Right ventricle myocardium superior (tissue), 1 donor: ENCODE measurements around the gene KIF2C. TPM values are rescaled to one million over a fixed set of nuclear protein-coding genes. Genes with fewer than 3 reads are reported as not detected.
A peak's percentile ranks its signal among the peaks of the same experiment; 100 is the strongest.
"Not testable (repeated sequence)": the region's sequence is repeated elsewhere in the genome, so short reads cannot be mapped to it uniquely, and the experiment has no call there.

Experiments
- ATAC-seq: fragments of 200-7000 bp; cut with Tn5 transposase; one replicate; pipeline ENCODE4 v1.9.1; 2020; ENCODE audit warnings: mild to moderate bottlenecking; ENCODE audit not compliant: poor library complexity
- DNase-seq: peaks from one replicate; pipeline ENCODE4 v3.0.0-alpha.2; 2020
- intact Hi-C: fragments of 100-400 bp; cut with DNase I; formaldehyde crosslinking; loops from one replicate; pipeline ENCODE4 v1.11.2; 2022
- total RNA-seq: library from RNA; stranded (reverse); fragmentation: NEBNext Ultra II Directional; extraction: Animal tissue kit (Norgen Biotek cat#: 25700); gene quantifications from one replicate; pipeline ENCODE4 v1.2.1, GENCODE V29; 2021
- donor health status: DM: no; HTN: yes; CAD: no; lungs with severe emphysema.

The KIF2C gene
- total RNA-seq, 1 donor from 2014 or later = 1.00 TPM

GRCh38 chr1:44786841-44787426, 47.3 kb downstream of the KIF2C start:
- intact Hi-C loops = loop anchor here (5.0 to 10.0 kb wide), 2 partner anchors 48 to 225 kb away; partner anchors contain the start of genes HECTD3 and UROD
- DNase-seq = no peak
- ATAC-seq = no peak

DNA sequence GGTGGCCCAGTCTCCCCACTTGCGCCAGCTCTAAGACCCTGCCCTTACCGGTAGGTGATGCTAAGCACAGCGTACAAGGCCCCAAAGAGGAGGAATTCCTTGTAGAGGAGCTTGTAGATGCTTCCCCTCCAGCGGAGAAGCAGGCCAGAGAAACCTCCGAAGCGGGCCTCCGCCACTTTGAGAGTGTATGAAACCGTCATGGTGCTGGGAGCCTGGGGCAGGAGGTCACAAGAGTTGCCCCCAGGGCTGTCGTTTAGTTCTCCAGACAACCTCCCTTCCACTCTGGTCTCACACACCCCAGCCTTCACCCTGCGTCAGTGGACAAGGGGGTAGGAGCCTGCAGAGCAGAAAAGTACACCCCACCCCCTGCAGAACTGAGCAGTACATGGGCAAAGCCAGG, 47.9 kb downstream of the KIF2C start:
- intact Hi-C loops = loop anchor here (5.0 to 10.0 kb wide), 2 partner anchors 47 to 225 kb away; partner anchors contain the start of genes HECTD3 and UROD
- DNase-seq = no peak
- ATAC-seq = no peak

- no peak for ATAC-seq
- intact Hi-C loops = loop anchor here (5.0 to 10.0 kb wide), 2 partner anchors 47 to 224 kb away; partner anchors contain the start of genes HECTD3 and UROD
- no peak for DNase-seq
Measured at GRCh38 chr1:44788120-44788860, 48.7 kb downstream of the KIF2C start, which contains the start of gene BEST4. BEST4 (minus strand) TSS chr1:44788170; CDS start chr1:44787705, 465 bp downstream.

- DNase-seq (no peak), ATAC-seq (no peak)
- intact Hi-C loops = no loop called here
Measured at GRCh38 chr1:44790968-44791801, 51.5 kb downstream of the KIF2C start.

DNA sequence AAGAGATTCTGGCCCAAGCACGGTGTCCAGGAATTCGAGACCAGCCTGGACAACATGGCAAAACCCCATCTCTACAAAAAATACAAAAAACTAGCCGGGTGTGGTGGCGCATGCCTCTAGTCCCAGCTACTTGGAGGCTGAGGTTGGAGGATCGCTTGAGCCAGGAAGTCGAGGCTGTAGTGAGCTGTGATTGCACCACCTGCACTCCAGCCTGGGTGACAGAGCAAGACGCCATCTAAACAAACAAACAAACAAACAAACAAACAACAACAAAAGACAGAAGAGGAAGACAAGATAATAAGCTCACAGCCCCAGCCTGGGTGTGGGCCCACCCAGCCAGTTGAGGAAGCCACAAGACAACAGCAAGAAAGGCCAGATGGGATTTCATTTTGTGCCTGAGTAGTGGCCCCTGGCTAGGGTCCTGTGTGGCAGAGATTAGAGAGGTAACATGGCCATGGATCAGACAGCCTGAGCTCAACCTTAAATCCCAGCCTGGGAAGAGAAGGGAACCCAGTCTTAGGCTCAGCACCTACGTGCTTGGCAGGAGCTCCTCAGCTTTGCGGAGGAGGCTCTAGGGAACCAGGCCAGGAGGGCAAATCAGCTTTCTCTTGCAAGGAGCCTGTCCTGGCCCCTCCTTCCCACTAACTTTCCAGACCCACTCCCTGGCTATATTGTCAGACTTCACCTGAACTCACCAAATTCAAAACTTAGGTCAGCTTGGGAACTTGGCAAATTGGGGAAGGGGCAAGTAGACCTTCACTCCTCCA, 53.3 kb downstream of the KIF2C start:
- no peak for DNase-seq
- intact Hi-C loops = no loop called here
- no peak for ATAC-seq

DNA sequence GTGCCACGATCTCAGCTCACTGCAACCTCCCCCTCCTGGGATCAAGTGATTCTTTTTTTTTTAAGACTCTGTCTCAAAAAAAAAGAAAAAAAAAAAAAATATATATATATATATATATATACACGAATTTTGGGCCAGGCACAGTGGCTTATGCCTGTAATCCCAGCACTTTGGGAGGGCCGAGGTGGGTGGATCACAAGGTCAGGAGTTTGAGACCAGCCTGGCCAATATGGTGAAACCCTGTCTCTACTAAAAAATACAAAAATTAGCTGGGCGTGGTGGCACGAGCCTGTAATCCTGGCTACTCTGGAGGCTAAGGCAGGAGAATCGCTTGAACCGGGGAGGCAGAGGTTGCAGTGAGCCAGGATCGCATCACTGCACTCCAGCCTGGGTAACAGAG, 58.2 kb downstream of the KIF2C start:
- ATAC-seq, intact Hi-C loops, DNase-seq: not testable (repeated sequence)

GRCh38 chr1:44798481-44799365, 59.1 kb downstream of the KIF2C start:
- ATAC-seq (no peak), DNase-seq (peak; percentile 43)
- intact Hi-C loops = no loop called here

DNA sequence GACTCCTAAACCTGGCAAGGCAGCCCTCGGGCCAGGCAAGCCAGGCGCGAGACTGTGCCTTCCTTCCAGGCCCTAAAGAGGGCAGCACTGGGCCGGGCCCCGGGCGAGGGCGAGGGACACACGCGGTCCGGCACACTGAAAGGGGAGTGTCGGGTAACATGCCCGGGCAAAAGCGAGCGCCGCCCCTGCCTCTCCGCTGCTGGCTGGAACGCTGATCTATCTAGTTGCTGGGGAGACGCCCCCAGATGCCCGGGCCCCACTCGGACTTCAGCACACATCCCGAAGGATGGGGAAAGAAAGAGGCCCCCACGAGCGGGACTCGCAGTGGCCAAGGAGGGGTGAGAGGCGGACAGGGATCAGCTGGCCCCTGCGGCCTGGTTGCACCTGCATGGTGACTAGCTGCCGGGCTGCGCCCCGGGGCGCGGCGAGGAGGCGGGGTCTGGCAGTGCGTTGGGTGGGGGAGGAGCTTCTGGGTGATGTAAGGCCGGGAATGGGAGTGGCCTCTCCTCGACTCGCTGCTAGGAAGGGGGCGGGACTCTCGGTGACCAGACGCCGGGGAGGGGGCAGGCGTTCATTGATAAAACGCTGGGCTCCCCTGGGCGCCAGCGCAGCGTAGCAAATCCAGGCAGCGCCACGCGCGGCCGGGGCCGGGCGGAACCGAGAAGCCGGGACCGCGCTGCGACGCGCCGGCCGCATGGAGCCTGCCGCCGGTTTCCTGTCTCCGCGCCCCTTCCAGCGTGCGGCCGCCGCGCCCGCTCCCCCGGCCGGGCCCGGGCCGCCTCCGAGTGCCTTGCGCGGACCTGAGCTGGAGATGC, 60.3 kb downstream of the KIF2C start, which contains the start of gene PLK3:
Gene PLK3 (plus strand): TSS at position 608 of the 815 bp plus-strand sequence. CDS start 87 bp downstream, at position 695.
- intact Hi-C loops = no loop called here
- DNase-seq (peak; percentile 99), ATAC-seq (peak; percentile 97)

GRCh38 chr1:44801491-44802305, 62.1 kb downstream of the KIF2C start:
- intact Hi-C loops = no loop called here
- ATAC-seq (no peak), DNase-seq (peak; percentile 45)

DNA sequence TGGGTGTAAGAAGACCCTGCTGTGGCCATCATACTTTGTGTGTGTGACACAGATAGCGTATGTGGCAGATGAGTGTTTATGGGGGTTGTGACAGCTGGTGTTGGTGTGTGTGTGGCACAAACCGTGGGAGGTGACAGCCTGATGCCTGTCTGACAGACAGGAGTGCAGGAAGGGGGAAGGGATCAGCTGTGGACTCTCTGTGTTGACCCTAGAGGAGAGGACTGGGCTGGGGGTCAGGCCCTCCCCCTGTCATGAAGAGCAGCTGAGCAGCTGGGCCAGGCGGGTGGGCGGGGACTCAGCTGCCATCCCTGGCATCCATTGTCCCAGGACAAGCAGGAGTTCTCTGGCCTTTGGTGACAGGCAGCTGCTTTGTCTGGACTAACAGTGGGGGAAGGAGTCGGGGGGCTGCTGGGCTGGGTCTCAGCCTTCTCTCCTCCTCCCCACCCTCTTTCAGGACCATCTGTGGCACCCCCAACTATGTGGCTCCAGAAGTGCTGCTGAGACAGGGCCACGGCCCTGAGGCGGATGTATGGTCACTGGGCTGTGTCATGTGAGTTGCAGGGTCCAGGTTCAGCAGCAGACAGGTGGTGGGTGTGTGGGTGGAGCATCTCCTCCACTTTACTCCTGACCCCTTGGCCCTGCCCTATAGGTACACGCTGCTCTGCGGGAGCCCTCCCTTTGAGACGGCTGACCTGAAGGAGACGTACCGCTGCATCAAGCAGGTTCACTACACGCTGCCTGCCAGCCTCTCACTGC, 62.8 kb downstream of the KIF2C start:
- DNase-seq (peak; percentile 50), ATAC-seq (no peak)
- intact Hi-C loops = no loop called here

GRCh38 chr1:44803062-44803311, 63.4 kb downstream of the KIF2C start:
- intact Hi-C loops = no loop called here
- no peak for DNase-seq
- no peak for ATAC-seq

GRCh38 chr1:44803312-44804095, 63.9 kb downstream of the KIF2C start:
- intact Hi-C loops = no loop called here
- no peak for ATAC-seq
- DNase-seq = peak; percentile 41

DNA sequence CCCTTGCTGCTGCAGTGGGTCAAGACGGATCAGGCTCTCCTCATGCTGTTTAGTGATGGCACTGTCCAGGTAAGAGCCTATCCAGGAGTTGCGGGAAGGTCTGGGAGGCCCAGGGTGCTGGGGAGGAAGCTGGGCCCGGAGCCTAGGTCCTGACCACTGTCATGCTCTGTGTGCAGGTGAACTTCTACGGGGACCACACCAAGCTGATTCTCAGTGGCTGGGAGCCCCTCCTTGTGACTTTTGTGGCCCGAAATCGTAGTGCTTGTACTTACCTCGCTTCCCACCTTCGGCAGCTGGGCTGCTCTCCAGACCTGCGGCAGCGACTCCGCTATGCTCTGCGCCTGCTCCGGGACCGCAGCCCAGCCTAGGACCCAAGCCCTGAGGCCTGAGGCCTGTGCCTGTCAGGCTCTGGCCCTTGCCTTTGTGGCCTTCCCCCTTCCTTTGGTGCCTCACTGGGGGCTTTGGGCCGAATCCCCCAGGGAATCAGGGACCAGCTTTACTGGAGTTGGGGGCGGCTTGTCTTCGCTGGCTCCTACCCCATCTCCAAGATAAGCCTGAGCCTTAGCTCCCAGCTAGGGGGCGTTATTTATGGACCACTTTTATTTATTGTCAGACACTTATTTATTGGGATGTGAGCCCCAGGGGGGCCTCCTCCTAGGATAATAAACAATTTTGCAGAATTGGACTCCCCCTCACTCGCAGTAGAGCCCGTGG, 65.8 kb downstream of the KIF2C start:
- DNase-seq (peak; percentile 39), ATAC-seq (no peak)
- intact Hi-C loops = no loop called here

DNA sequence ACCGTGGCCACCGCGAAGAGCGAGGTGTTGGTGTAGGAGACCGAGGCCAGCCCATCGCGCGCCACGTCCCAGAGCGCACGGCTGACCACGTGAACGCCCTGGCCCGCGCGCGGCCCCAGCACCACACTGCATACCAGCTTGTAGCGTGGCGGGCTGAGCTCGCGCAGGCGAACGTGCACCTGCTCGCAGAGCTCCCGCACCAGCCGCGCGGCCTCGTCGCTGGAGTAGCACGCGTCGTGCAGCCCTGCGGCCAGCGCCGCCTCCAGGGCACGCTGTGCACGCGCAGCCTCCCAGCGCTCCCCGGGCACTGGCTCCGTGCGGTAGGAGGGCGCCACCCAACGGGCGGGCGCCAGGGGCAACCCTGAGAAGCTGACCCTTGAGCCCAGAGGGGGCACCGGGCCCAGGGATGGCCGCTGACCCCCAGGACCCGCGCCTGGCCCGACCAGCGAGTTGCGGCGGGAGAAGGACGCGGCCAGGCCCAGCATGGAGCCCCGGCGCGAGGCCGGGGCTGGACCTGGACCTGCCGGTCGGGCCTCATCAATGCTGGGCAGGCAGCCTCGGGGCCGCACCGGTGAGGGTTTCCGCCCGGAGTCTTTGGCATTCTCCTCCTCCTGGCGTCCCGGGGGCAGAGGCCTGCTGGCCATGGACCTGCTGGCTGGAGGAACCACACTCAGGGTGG, 66.5 kb downstream of the KIF2C start:
- intact Hi-C loops = no loop called here
- ATAC-seq (no peak), DNase-seq (peak; percentile 46)
